SK-N-MC (cell line): ENCODE measurements around the gene MTRFR.

Experiments used
- DNase-seq: peaks from one replicate; pipeline ENCODE4 v3.0.0-alpha.2; 2011; ENCODE audit warnings: low read depth, low spot score
- H3K27ac ChIP-seq: fragments of 200-600 bp; sonication (generic); 2 replicates; pipeline ENCODE4 v1.5.1; 2016; ENCODE audit warnings: mixed run types
- H3K36me3 ChIP-seq: fragments of 200-600 bp; sonication (generic); 2 replicates; pipeline ENCODE4 v1.6.1; 2017; ENCODE audit warnings: antibody characterized with exemption, low read length, mixed read lengths; ENCODE audit not compliant: insufficient read depth
- H3K4me3 ChIP-seq: fragments of 200-600 bp; sonication (generic); 2 replicates; pipeline ENCODE4 v1.5.1; 2016
- H3K9ac ChIP-seq: fragments of 200-600 bp; sonication (generic); 2 replicates; pipeline ENCODE4 v1.8.0; 2017; ENCODE audit warnings: mixed run types, mixed read lengths; ENCODE audit not compliant: insufficient read length
- H3K9me3 ChIP-seq: fragments of 200-600 bp; sonication (generic); 2 replicates; pipeline ENCODE4 v1.6.1; 2017; ENCODE audit warnings: low read depth, mild to moderate bottlenecking, antibody characterized with exemption, low read length, moderate library complexity, mixed read lengths
- EZH2 ChIP-seq: fragments of 200-600 bp; sonication (generic); IDR thresholded peaks from one replicate; pipeline ENCODE4 v1.6.1; 2017; ENCODE audit warnings: antibody characterized with exemption
- FOXP2 ChIP-seq: optimal IDR thresholded peaks from 2 replicates; pipeline ENCODE3; 2011; ENCODE audit warnings: mild to moderate bottlenecking, moderate library complexity; ENCODE audit not compliant: insufficient read depth; ENCODE audit errors: extremely low read length, control extremely low read depth
- POLR2AphosphoS5 ChIP-seq: IDR thresholded peaks from 2 replicates; pipeline ENCODE4 v1.6.1; 2012; ENCODE audit warnings: mild to moderate bottlenecking, low read depth, low read length, borderline replicate concordance

MTRFR gene

GRCh38 chr12:123293178-123293760, 60.0 kb downstream of the MTRFR start:
- Histone ChIP-seq H3K4me3 (no peak overlapping the region), H3K27ac (no peak overlapping the region), H3K9me3 (no peaks in the 10 kb centered on the region), H3K9ac (no peak overlapping the region), H3K36me3 (peaks cover 46% of the 10 kb centered on the region)
- TF ChIP-seq FOXP2 = no peak
- no peak for TF ChIP-seq POLR2AphosphoS5
- TF ChIP-seq EZH2 = no peak
- no peak for DNase-seq

- no peak for DNase-seq
- Histone ChIP-seq H3K36me3 (peaks cover 74% of the 10 kb centered on the region), H3K4me3 (no peak overlapping the region), H3K9me3 (no peaks in the 10 kb centered on the region), H3K27ac (no peak overlapping the region), H3K9ac (no peak overlapping the region)
- no peak for TF ChIP-seq FOXP2
- no peak for TF ChIP-seq EZH2
- no peak for TF ChIP-seq POLR2AphosphoS5
Measured at GRCh38 chr12:123305136-123305535, 71.9 kb downstream of the MTRFR start.

GRCh38 chr12:123306200-123306599, 73.0 kb downstream of the MTRFR start:
- H3K27ac ChIP-seq = no peak overlapping the region
- H3K4me3 ChIP-seq = no peak overlapping the region
- TF ChIP-seq FOXP2 (no peak), EZH2 (no peak), POLR2AphosphoS5 (no peak)
- no peaks in the 10 kb centered on the region for H3K9me3 ChIP-seq
- no peak for DNase-seq
- H3K36me3 ChIP-seq = peaks cover 79% of the 10 kb centered on the region
- no peak overlapping the region for H3K9ac ChIP-seq
